Calu3 (cell line): ENCODE measurements around the gene DEFB110. TPM values are rescaled to one million over a fixed set of nuclear protein-coding genes. Genes with fewer than 3 reads are reported as not detected.
A peak's percentile ranks its signal among the peaks of the same experiment; 100 is the strongest.

Experiments
- Bru-seq: library from RNA; stranded (reverse); fragments of 400-500 nt; gene quantifications from one replicate; lab custom pipeline; 2021; lab: Mats Ljungman, UMichigan
- BruChase-seq, 2 experiments: library from RNA; stranded (reverse); fragments of 400-500 nt; gene quantifications; one replicate each; lab custom pipeline; 2021; lab: Mats Ljungman, UMichigan
- BruUV-seq: library from RNA; stranded (reverse); fragments of 400-500 nt; replicated peaks from 2 replicates; lab custom pipeline; 2021; lab: Mats Ljungman, UMichigan
- CTCF ChIA-PET: fragments of 300-600 bp; sonication (Branson Sonifier 250); formaldehyde crosslinking; loops from one replicate; lab custom pipeline; 2022; ENCODE audit warnings: antibody characterized with exemption; lab: Charles Lee
- DNase-seq: peaks from one replicate; pipeline ENCODE4 v3.0.0; 2022
- H3K27ac Mint-ChIP-seq: one replicate; pipeline ENCODE4 v1.8.0; 2022; ENCODE audit warnings: mixed read lengths; ENCODE audit not compliant: unreplicated experiment
- H3K27me3 Mint-ChIP-seq: one replicate; pipeline ENCODE4 v1.8.0; 2022; ENCODE audit warnings: mixed read lengths; ENCODE audit not compliant: unreplicated experiment
- H3K36me3 Mint-ChIP-seq: one replicate; pipeline ENCODE4 v1.8.0; 2022; ENCODE audit warnings: mild to moderate bottlenecking, moderate library complexity, mixed read lengths; ENCODE audit not compliant: insufficient read depth, unreplicated experiment
- H3K4me1 Mint-ChIP-seq: one replicate; pipeline ENCODE4 v1.8.0; 2022; ENCODE audit warnings: mild to moderate bottlenecking, low read depth, mixed read lengths; ENCODE audit not compliant: unreplicated experiment
- H3K4me3 Mint-ChIP-seq: one replicate; pipeline ENCODE4 v1.8.0; 2022; ENCODE audit warnings: mild to moderate bottlenecking, low read depth, moderate library complexity, mixed read lengths; ENCODE audit not compliant: unreplicated experiment
- H3K9me3 Mint-ChIP-seq: one replicate; pipeline ENCODE4 v1.8.0; 2022; ENCODE audit warnings: low read depth, mixed read lengths; ENCODE audit not compliant: unreplicated experiment
- intact Hi-C: fragments of 100-400 bp; cut with micrococcal nuclease; formaldehyde crosslinking; loops from one replicate; pipeline ENCODE4 v1.10.0; 2022; ENCODE audit not compliant: unreplicated experiment
- long read RNA-seq: library from polyadenylated mRNA; stranded (forward); transcript quantifications from one replicate; pipeline ENCODE4 v2.0.0, GENCODE V29; 2022
- total RNA-seq: library from RNA; stranded (reverse); gene quantifications from 2 replicates; pipeline ENCODE4 v1.2.3, GENCODE V29; 2022
- TF ChIP-seq, protein P1 (sequence below): fragments of 200-600 bp; IDR thresholded peaks from one replicate; pipeline ENCODE4 v1.8.0; 2022; ENCODE audit warnings: antibody characterized with exemption; ENCODE audit not compliant: unreplicated experiment

The DEFB110 gene
- total RNA-seq (not detected in 2 replicates), Bru-seq, nascent RNA (not detected), BruChase-seq, experiment 1, labeled RNA remaining after a 6-hour chase (not detected), BruChase-seq, experiment 2, labeled RNA remaining after a 2-hour chase (not detected)
- long read RNA-seq = 0 reads

DNA sequence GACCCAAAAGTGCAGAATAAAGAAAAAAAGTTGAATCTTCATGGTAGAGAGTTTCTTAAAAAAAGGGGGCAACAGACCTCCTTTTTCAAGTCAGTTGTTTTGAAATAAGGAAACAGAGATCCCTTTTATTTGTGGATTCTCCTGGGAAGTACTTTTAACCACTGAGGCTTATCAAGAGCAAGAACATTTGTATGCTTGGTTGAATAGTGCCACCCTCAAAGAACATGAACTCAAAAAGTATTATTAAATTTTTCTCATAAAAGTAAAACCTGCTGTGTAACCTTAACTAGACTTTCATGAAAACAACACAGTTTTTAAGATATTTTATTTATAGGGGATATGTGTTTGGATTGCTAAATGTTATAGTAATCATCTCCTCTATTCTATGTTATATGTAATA is at the start of gene DEFB110:
Gene DEFB110 (minus strand): TSS at position 101 of the 400 bp plus-strand sequence. CDS start 59 bp downstream, at position 42.
- intact Hi-C loops = no loop called here
- no peaks in the 10 kb centered on the region for H3K27me3 Mint-ChIP-seq
- H3K4me3 Mint-ChIP-seq = no peak within 1 kb of the TSS
- no peak within 1 kb of the TSS for H3K27ac Mint-ChIP-seq
- TF ChIP-seq, protein P1, sequence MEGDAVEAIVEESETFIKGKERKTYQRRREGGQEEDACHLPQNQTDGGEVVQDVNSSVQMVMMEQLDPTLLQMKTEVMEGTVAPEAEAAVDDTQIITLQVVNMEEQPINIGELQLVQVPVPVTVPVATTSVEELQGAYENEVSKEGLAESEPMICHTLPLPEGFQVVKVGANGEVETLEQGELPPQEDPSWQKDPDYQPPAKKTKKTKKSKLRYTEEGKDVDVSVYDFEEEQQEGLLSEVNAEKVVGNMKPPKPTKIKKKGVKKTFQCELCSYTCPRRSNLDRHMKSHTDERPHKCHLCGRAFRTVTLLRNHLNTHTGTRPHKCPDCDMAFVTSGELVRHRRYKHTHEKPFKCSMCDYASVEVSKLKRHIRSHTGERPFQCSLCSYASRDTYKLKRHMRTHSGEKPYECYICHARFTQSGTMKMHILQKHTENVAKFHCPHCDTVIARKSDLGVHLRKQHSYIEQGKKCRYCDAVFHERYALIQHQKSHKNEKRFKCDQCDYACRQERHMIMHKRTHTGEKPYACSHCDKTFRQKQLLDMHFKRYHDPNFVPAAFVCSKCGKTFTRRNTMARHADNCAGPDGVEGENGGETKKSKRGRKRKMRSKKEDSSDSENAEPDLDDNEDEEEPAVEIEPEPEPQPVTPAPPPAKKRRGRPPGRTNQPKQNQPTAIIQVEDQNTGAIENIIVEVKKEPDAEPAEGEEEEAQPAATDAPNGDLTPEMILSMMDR = no peak
- H3K9me3 Mint-ChIP-seq = peaks cover 2% of the 10 kb centered on the region
- H3K4me1 Mint-ChIP-seq = no peaks in the 10 kb centered on the region
- no peaks in the 10 kb centered on the region for H3K36me3 Mint-ChIP-seq
- no TSS peak for BruUV-seq
- no peak for DNase-seq
- CTCF ChIA-PET = no interaction called here

DNA sequence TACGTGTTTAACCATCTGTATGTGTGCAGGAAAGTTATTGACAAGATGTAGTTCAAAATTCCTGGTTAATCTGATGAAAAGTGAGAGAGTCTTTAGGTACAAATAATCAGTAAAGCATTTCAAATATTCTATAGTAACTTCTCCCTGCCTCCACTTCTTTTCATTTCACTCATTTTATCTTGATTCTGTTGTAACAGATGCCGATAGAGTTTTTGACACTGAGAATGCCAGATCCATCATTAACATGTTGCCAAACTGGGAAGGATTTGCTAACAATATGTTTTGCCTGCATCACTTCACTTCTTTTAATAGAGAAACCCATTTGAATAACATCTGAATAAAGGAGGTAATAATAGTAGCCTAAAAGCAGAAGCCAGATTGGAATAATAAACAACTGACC is 48.3 kb upstream of the DEFB110 start:
- intact Hi-C loops = no loop called here
- no peaks in the 10 kb centered on the region for H3K27me3 Mint-ChIP-seq

GRCh38 chr6:50062051-50062450 is 40.3 kb upstream of the DEFB110 start:
- no peak overlapping the region for H3K27ac Mint-ChIP-seq
- DNase-seq = peak; percentile 16
- BruUV-seq = no TSS peak
- intact Hi-C loops = no loop called here
- TF ChIP-seq, protein P1 = peak; percentile 34
- no peaks in the 10 kb centered on the region for H3K4me1 Mint-ChIP-seq
- no peaks in the 10 kb centered on the region for H3K27me3 Mint-ChIP-seq
- no peaks in the 10 kb centered on the region for H3K36me3 Mint-ChIP-seq
- no peak overlapping the region for H3K4me3 Mint-ChIP-seq
- CTCF ChIA-PET = interaction anchor here (0.6 kb wide), 1 partner anchor 320 kb away, joined by 12 read pairs; no protein-coding TSS in a partner anchor
- peaks cover 2% of the 10 kb centered on the region for H3K9me3 Mint-ChIP-seq

More for the DNA sequence above, 48.3 kb upstream of the DEFB110 start:
- no peak overlapping the region for H3K4me3 Mint-ChIP-seq
- H3K4me1 Mint-ChIP-seq = peaks cover 9% of the 10 kb centered on the region
- TF ChIP-seq, protein P1 = no peak
- BruUV-seq = no TSS peak
- CTCF ChIA-PET = no interaction called here
- no peak overlapping the region for H3K27ac Mint-ChIP-seq
- no peaks in the 10 kb centered on the region for H3K36me3 Mint-ChIP-seq
- no peak for DNase-seq
- no peaks in the 10 kb centered on the region for H3K9me3 Mint-ChIP-seq

DNA sequence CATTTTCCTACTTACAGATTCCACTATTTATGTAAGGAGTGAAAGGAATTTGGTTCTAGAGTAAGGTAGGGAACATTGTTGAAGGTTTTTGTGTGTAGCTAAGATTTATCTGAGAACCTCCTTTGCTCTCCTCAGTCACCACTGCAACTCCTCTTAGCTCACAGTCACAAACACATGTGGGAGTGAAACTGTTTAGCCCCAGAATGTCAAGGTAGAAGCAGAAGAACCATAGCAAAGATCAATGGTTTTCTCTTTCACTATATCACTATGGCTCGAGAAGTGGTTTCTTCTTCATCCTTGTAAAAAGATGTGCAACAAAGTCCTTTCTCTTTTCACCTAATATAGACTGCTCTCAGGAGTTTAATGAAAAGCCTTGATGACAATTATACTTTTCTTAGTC is 34.4 kb upstream of the DEFB110 start:
- H3K9me3 Mint-ChIP-seq = no peaks in the 10 kb centered on the region
- CTCF ChIA-PET = no interaction called here
- intact Hi-C loops = no loop called here
- no peaks in the 10 kb centered on the region for H3K4me1 Mint-ChIP-seq
- BruUV-seq = no TSS peak
- H3K36me3 Mint-ChIP-seq = no peaks in the 10 kb centered on the region
- no peak overlapping the region for H3K27ac Mint-ChIP-seq
- DNase-seq = no peak
- TF ChIP-seq, protein P1 = no peak
- no peaks in the 10 kb centered on the region for H3K27me3 Mint-ChIP-seq
- H3K4me3 Mint-ChIP-seq = no peak overlapping the region
